Spleen (tissue), 7 donors: Measurements from ENCODE around the gene STX16.

ENCODE experiments used
- CTCF ChIP-seq, 11 experiments: fragments of 200-600 bp in 7 of 11; fragments of 450-650 bp in 4 of 11; sonication (generic) in 4 of 11; IDR thresholded peaks in 8 of 11; conservative IDR thresholded peaks in 3 of 11; 1 replicate in 7 of 11; 2 replicates in 4 of 11; pipeline versions ENCODE4 v1.4.0 to v1.8.0; 2016 to 2021; ENCODE audit warnings: antibody characterized with exemption in 11 of 11, inconsistent platforms in 4 of 11, mild to moderate bottlenecking in 1 of 11
- POLR2A ChIP-seq, 3 donors: fragments of 450-650 bp; IDR thresholded peaks; one replicate each; pipeline ENCODE4 v1.5.1; 2017; ENCODE audit warnings: antibody characterized with exemption in 3 of 3, mild to moderate bottlenecking in 1 of 3
- donor health status: DM: no; HTN: no; CAD: no; lungs with moderate emphysema.
- donor health status: DM: no; HTN: no; CAD: no.
- donor health status: DM: no; HTN: no; CAD: no.

GRCh38 chr20:58626051-58626450 lies 25.0 kb upstream of the STX16 start:
- TF ChIP-seq CTCF (IDR thresholded peaks at IDR 0.05 in 8 of 11, conservative IDR thresholded peaks at IDR 0.05 in 3 of 11) (no peak), POLR2A (IDR thresholded peaks at IDR 0.05) (no peak)
